Esophagus squamous epithelium (tissue), 4 donors: ENCODE measurements around the gene ZNF512.

Experiments used
- POLR2A ChIP-seq, 4 donors: fragments of 450-650 bp; IDR thresholded peaks; one replicate each; pipeline ENCODE4 v1.6.1; 2017; ENCODE audit warnings: antibody characterized with exemption in 4 of 4, mild to moderate bottlenecking in 4 of 4, moderate library complexity in 3 of 4
- TF ChIP-seq, protein P1 (sequence below), 6 experiments: fragments of 450-650 bp in 4 of 6; fragments of 200-600 bp in 2 of 6; sonication (generic) in 2 of 6; IDR thresholded peaks; one replicate each; pipeline ENCODE4 v1.5.1; 2016 to 2019; ENCODE audit warnings: antibody characterized with exemption in 6 of 6, mild to moderate bottlenecking in 4 of 6, moderate library complexity in 4 of 6

DNA sequence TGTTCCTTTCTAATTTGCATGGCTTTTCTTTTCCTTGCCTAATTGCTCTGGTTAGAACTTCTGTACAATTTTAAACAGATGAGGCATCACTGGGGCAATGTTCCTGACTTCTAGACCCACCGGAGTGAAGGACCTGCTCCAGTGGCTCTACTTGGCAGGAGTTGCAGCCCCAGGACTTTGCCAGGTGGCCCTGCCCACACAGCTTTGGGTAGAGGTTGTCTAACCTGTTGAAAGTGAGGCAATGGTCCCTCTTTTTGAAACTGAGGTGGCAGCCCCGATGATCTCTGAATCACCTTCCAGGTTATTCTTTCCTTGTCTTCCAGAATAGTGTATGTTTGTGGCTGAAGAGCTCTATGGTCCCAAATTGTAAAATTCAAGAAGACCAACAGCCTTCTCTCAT, 29.9 kb upstream of the ZNF512 start:
- TF ChIP-seq, protein P1, sequence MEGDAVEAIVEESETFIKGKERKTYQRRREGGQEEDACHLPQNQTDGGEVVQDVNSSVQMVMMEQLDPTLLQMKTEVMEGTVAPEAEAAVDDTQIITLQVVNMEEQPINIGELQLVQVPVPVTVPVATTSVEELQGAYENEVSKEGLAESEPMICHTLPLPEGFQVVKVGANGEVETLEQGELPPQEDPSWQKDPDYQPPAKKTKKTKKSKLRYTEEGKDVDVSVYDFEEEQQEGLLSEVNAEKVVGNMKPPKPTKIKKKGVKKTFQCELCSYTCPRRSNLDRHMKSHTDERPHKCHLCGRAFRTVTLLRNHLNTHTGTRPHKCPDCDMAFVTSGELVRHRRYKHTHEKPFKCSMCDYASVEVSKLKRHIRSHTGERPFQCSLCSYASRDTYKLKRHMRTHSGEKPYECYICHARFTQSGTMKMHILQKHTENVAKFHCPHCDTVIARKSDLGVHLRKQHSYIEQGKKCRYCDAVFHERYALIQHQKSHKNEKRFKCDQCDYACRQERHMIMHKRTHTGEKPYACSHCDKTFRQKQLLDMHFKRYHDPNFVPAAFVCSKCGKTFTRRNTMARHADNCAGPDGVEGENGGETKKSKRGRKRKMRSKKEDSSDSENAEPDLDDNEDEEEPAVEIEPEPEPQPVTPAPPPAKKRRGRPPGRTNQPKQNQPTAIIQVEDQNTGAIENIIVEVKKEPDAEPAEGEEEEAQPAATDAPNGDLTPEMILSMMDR (IDR thresholded peaks at IDR 0.05) = no peak
- no peak for TF ChIP-seq POLR2A (IDR thresholded peaks at IDR 0.05)
